Suprapubic skin (tissue), 4 donors: Measurements from ENCODE around the gene FSTL4. TPM values are rescaled to one million over a fixed set of nuclear protein-coding genes. Genes with fewer than 3 reads are reported as not detected.

ENCODE experiments used
- DNase-seq, 2 donors: peaks; one replicate each; pipeline ENCODE4 v3.0.0-alpha.2; 2019; ENCODE audit warnings: low spot score in 2 of 2
- H3K27ac ChIP-seq: fragments of 200-600 bp; sonication (generic); one replicate; pipeline ENCODE4 v1.5.1; 2019
- H3K27me3 ChIP-seq: fragments of 200-600 bp; sonication (generic); one replicate; pipeline ENCODE4 v1.5.1; 2019
- H3K36me3 ChIP-seq: fragments of 200-600 bp; sonication (generic); one replicate; pipeline ENCODE4 v1.5.1; 2019
- H3K4me1 ChIP-seq: fragments of 200-600 bp; sonication (generic); one replicate; pipeline ENCODE4 v1.5.1; 2019
- H3K4me3 ChIP-seq: fragments of 200-600 bp; sonication (generic); one replicate; pipeline ENCODE4 v1.5.1; 2019; ENCODE audit warnings: mild to moderate bottlenecking
- H3K9me3 ChIP-seq: fragments of 200-600 bp; sonication (generic); one replicate; pipeline ENCODE4 v1.5.1; 2019
- CTCF ChIP-seq, 2 donors: fragments of 200-600 bp in 1 of 2; fragments of 450-650 bp in 1 of 2; sonication (generic) in 1 of 2; IDR thresholded peaks; one replicate each; pipeline ENCODE4 v1.5.1; 2016 to 2019; ENCODE audit warnings: antibody characterized with exemption in 2 of 2, mild to moderate bottlenecking in 1 of 2, moderate library complexity in 1 of 2
- EP300 ChIP-seq: sonication (generic); formaldehyde crosslinking; IDR thresholded peaks from one replicate; pipeline ENCODE4 v1.6.1; 2017; ENCODE audit warnings: antibody characterized with exemption
- POLR2A ChIP-seq, 2 donors: fragments of 450-650 bp; IDR thresholded peaks; one replicate each; pipeline ENCODE4 v1.6.1; 2017; ENCODE audit warnings: antibody characterized with exemption in 2 of 2, mild to moderate bottlenecking in 2 of 2, moderate library complexity in 2 of 2
- POLR2AphosphoS5 ChIP-seq, 3 donors: sonication (generic); formaldehyde crosslinking; IDR thresholded peaks; one replicate each; pipeline ENCODE4 v1.6.1; 2017; ENCODE audit warnings: antibody characterized with exemption in 3 of 3
- WGBS: methylation state at CpG from one replicate; pipeline ENCODE4 v1.1.5; 2018; 5-methylcytosine and 5-hydroxymethylcytosine counted together
- total RNA-seq, 4 donors: library from RNA; depleted of rRNA; stranded (reverse); fragments of >200 nt; gene quantifications; one replicate each; pipeline ENCODE4 v1.1.0, GENCODE V29; 2016

FSTL4 gene
- total RNA-seq, 4 donors from 2014 or later: 2.3 to 6.4 (median 5.8) TPM

- no peaks in the 10 kb centered on the region for H3K9me3 ChIP-seq
- DNase-seq: no peak
- H3K4me1 ChIP-seq: no peaks in the 10 kb centered on the region
- peaks cover 3% of the 10 kb centered on the region for H3K27me3 ChIP-seq
- H3K36me3 ChIP-seq: no peaks in the 10 kb centered on the region
- WGBS: 89% methylated on average over 7 of the region's 7 CpGs
- H3K27ac ChIP-seq: no peak overlapping the region
- no peak for TF ChIP-seq POLR2AphosphoS5 (IDR thresholded peaks at IDR 0.05)
- TF ChIP-seq POLR2A (IDR thresholded peaks at IDR 0.05): no peak
- TF ChIP-seq EP300: no peak
- TF ChIP-seq CTCF (IDR thresholded peaks at IDR 0.05): no peak
- H3K4me3 ChIP-seq: no peak overlapping the region
These were observed 100.6 kb downstream of the FSTL4 start for GRCh38 chr5:133511653-133512235.

- Histone ChIP-seq H3K9me3 (no peaks in the 10 kb centered on the region), H3K27me3 (peaks cover 3% of the 10 kb centered on the region), H3K4me3 (no peak overlapping the region), H3K4me1 (no peaks in the 10 kb centered on the region), H3K27ac (no peak overlapping the region), H3K36me3 (no peaks in the 10 kb centered on the region)
- DNase-seq: no peak
- 92% methylated on average over 11 of the region's 11 CpGs for WGBS
- no peak for TF ChIP-seq EP300
- no peak for TF ChIP-seq CTCF (IDR thresholded peaks at IDR 0.05)
- TF ChIP-seq POLR2AphosphoS5 (IDR thresholded peaks at IDR 0.05): no peak
- TF ChIP-seq POLR2A (IDR thresholded peaks at IDR 0.05): no peak
These were observed 101.6 kb downstream of the FSTL4 start for GRCh38 chr5:133510634-133511262.

- no peak overlapping the region for H3K27ac ChIP-seq
- H3K27me3 ChIP-seq: peaks cover 3% of the 10 kb centered on the region
- WGBS: 76% methylated on average over 4 of the region's 4 CpGs
These were observed 102.6 kb downstream of the FSTL4 start for GRCh38 chr5:133509742-133510079.

GRCh38 chr5:133508845-133509741 lies 103.2 kb downstream of the FSTL4 start:
- no peaks in the 10 kb centered on the region for H3K9me3 ChIP-seq
- H3K27me3 ChIP-seq: peaks cover 3% of the 10 kb centered on the region
- no peak overlapping the region for H3K27ac ChIP-seq
- DNase-seq: no peak
- TF ChIP-seq POLR2AphosphoS5 (IDR thresholded peaks at IDR 0.05): no peak
- TF ChIP-seq EP300: no peak
- TF ChIP-seq POLR2A (IDR thresholded peaks at IDR 0.05): no peak
- no peak for TF ChIP-seq CTCF (IDR thresholded peaks at IDR 0.05)
- H3K4me1 ChIP-seq: no peaks in the 10 kb centered on the region
- no peak overlapping the region for H3K4me3 ChIP-seq
- no peaks in the 10 kb centered on the region for H3K36me3 ChIP-seq
- WGBS: 92% methylated on average over 3 of the region's 3 CpGs

More at GRCh38 chr5:133509742-133510079, 102.6 kb downstream of the FSTL4 start:
- Histone ChIP-seq H3K4me1 (no peaks in the 10 kb centered on the region), H3K9me3 (no peaks in the 10 kb centered on the region), H3K4me3 (no peak overlapping the region), H3K36me3 (no peaks in the 10 kb centered on the region)
- TF ChIP-seq POLR2AphosphoS5 (IDR thresholded peaks at IDR 0.05) (no peak), EP300 (no peak), CTCF (IDR thresholded peaks at IDR 0.05) (no peak), POLR2A (IDR thresholded peaks at IDR 0.05) (no peak)
- DNase-seq: no peak

GRCh38 chr5:133508331-133508730 lies 104.0 kb downstream of the FSTL4 start:
- no peaks in the 10 kb centered on the region for H3K9me3 ChIP-seq
- H3K36me3 ChIP-seq: no peaks in the 10 kb centered on the region
- no peak for DNase-seq
- no peak overlapping the region for H3K27ac ChIP-seq
- peaks cover 3% of the 10 kb centered on the region for H3K27me3 ChIP-seq
- no peak overlapping the region for H3K4me3 ChIP-seq
- WGBS: 90% methylated on average over 5 of the region's 5 CpGs
- H3K4me1 ChIP-seq: no peaks in the 10 kb centered on the region
- TF ChIP-seq POLR2AphosphoS5 (IDR thresholded peaks at IDR 0.05): no peak
